ELF-1 (cell line): Measurements from ENCODE around the gene SZT2.
"Not testable (repeated sequence)": the region's sequence is repeated elsewhere in the genome, so short reads cannot be mapped to it uniquely, and the experiment has no call there.

ENCODE experiments used
- DNase-seq: peaks from one replicate; pipeline ENCODE4 v3.0.0-alpha.2; 2016; ENCODE audit warnings: low read depth, low spot score

The SZT2 gene

DNA sequence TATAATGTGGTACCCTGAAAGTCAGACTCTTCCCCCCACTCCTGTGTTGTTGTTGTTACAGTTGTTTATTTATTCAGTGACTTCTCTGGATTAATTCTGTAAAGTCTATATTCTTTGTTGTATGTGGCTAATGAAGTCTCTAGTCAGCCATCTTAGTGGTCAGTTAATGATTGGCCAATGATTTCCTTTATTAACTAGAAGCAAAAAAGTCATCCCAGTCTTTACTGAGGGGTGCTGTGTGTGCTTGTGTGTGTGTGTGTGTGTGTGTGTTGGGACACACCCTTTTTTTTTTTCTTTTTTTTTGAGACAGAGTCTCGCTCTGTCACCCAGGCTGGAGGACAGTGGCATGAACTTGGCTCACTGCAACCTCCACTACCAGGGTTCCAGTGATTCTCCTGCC is 101.4 kb downstream of the SZT2 start:
- DNase-seq: no peak

DNA sequence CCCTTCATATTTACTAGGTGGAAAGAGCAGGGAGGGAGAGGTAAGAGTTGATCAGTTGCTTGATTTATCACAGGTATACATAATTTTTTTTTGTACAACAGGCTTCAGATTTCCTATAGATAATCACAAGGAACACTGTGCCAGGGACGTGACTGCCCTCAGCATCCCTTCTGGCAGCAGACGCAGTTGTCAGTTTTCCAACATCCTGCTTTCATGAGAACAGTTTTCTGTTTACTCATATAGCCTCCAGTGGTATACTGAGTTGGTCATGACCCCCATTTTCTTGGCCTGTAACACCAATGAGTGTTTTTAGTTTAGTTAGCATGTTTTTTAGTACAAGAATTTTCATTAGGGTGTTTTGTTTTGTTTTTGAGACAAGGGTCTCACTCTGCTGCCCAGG is 103.1 kb downstream of the SZT2 start:
- no peak for DNase-seq

DNA sequence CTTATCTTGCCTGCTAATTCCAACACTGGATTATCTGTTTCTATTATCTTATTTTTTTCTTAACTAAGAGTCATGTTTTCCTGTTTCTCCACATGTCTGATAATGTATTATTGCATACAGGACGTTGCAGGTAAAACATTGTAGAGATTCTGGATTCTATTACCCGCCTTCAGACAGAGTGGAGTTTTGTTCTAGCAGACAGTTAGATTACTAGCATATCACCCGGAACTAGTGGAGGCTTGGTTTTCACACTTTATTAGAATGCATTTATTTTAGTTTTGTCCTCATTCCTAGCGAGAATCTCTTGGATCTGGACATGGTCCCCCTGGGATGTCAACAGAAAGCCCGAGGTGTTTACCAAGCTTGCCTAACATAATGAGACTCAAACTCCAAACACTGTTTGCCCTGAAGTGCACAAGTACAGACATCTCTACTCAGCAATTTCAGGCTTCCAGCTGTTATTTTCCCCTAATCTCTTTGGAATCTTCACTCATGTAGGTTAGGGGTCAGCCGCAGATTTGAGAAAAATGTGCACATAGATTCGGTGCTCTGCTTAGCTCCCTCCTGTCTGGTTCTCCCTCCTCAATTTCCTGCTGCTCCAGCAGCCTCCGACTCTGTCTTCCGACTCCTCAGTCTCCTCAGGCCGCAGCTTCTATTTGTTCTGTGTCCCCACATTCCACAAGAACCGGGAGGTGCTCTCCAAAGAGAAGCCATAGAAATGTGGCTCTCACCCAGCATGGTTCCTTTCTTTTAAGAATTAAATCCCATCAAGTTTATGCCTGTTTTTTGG is 104.2 kb downstream of the SZT2 start:
- peak; percentile 60 for DNase-seq

DNA sequence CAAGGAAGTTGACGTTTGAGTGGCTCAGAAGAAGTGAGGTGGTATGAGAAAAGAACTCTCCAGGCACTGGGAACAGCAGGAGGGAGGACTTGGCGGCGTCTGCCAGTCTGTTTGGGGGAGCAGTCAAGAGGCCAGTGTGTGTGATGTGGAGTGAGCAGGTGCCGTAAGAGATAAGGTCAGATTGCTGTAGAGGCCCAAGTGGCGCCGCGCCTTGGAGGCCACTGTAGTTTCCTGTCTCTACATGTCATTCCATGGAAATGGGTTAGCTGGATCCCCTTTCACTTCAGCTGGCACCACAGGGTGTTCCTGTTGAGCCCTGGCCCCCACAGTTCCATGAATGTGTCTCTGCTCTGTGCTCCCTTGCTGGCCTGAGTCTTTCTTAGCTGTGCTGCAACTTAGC is 105.5 kb downstream of the SZT2 start:
- no peak for DNase-seq

DNA sequence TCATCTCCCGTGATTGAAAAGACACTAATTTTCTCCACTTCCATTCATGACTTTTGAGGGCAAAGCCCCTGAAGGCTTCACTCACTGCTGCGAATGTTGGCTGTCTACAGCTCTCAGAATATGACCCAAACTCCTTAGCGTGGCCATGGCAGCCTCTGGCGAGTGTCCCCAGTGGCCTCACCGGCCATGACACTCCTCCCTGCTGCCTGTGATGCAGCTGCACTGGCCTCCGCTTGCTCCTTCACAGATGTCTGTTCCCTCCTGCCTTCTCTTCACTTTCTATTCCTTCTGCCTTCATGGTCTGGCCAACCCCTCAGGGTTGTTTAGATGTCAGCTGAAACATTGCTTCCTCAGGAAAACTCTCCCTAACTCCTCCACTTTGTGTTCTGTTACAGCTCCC is 110.2 kb downstream of the SZT2 start:
- no peak for DNase-seq

DNA sequence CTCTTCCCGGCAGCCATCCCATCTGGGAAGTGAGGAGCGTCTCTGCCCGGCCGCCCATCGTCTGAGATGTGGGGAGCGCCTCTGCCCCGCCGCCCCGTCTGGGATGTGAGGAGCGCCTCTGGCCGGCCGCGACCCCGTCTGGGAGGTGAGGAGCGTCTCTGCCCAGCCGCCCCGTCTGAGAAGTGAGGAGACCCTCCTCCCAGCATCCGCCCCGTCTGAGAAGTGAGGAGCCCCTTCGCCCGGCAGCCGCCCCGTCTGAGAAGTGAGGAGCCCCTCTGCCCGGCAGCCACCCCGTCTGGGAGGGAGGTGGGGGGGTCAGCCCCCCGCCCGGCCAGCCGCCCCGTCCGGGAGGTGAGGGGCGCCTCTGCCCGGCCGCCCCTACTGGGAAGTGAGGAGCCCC is 112.1 kb downstream of the SZT2 start:
- not testable (repeated sequence) for DNase-seq

DNA sequence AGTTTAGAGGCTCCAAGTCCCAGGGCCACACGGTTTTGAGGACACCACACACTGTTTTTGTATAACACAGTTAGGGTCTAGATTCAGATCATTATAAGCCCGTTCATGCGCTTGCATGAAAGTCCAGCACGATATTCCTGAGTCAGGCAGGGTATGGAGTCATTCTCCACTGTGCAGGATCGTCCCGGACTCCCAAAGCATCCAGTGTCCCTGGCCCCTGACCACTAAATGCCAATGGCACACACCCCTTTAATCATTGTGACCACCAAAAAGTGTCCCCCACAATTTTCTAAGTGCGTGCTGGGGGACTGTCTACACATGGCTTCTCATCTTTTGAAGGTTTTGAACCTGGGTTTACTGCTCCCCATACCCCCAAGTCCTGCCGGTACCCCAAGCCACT is 113.8 kb downstream of the SZT2 start:
- no peak for DNase-seq
